ENCODE data around the gene FAM217B.
"Not testable (repeated sequence)": the region's sequence is repeated elsewhere in the genome, so short reads cannot be mapped to it uniquely, and the experiment has no call there.

FAM217B gene

GRCh38 chr20:59955131-59955796 is 15.1 kb downstream of the FAM217B start:
- no peak overlapping the region for H3K4me3 ChIP-seq (ENCODE audit: low read depth, low read length)
- TF ChIP-seq, protein P1, sequence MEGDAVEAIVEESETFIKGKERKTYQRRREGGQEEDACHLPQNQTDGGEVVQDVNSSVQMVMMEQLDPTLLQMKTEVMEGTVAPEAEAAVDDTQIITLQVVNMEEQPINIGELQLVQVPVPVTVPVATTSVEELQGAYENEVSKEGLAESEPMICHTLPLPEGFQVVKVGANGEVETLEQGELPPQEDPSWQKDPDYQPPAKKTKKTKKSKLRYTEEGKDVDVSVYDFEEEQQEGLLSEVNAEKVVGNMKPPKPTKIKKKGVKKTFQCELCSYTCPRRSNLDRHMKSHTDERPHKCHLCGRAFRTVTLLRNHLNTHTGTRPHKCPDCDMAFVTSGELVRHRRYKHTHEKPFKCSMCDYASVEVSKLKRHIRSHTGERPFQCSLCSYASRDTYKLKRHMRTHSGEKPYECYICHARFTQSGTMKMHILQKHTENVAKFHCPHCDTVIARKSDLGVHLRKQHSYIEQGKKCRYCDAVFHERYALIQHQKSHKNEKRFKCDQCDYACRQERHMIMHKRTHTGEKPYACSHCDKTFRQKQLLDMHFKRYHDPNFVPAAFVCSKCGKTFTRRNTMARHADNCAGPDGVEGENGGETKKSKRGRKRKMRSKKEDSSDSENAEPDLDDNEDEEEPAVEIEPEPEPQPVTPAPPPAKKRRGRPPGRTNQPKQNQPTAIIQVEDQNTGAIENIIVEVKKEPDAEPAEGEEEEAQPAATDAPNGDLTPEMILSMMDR (IDR thresholded peaks at IDR 0.05; ENCODE audit: borderline replicate concordance, insufficient read depth, low read depth, low read length), result peak; percentile 13; the same call in 1 of the 2 replicates

- H3K4me3 ChIP-seq (ENCODE audit: low read depth, low read length), result not testable (repeated sequence)
These were observed 17.4 kb downstream of the FAM217B start for GRCh38 chr20:59957568-59957967.

GRCh38 chr20:59958123-59958522 is 17.9 kb downstream of the FAM217B start, which contains the start of gene CDH26:
TSS of gene CDH26 (plus strand) at chr20:59958423. CDS start at chr20:59958727, 304 bp downstream.
- TF ChIP-seq, protein P1 (IDR thresholded peaks at IDR 0.05; ENCODE audit: borderline replicate concordance, insufficient read depth, low read depth, low read length), result no peak
- H3K4me3 ChIP-seq (ENCODE audit: low read depth, low read length), result no peak within 1 kb of the TSS

DNA sequence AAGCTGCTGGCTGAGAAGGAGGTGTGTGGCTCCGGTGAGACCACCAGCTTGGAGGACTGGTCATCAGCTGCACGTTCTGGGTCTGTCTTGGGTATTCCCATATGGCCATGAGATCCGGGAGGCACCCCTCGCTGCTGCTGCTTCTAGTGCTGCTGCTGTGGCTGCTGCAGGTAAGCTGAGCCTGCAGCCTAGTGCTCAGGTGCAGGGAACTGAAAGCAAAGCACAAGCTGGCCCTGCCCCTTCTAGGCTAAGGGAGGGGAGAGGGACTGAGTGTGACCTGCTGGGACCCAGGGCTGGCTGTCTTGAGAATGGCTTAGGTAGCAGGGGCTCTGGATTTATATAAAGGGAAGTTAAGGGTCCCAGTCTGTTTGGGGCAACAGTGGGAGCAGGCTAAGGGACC is 18.4 kb downstream of the FAM217B start:
- TF ChIP-seq, protein P1 (IDR thresholded peaks at IDR 0.05; ENCODE audit: borderline replicate concordance, insufficient read depth, low read depth, low read length), result no peak
- no peak overlapping the region for H3K4me3 ChIP-seq (ENCODE audit: low read depth, low read length)

- no peak overlapping the region for H3K4me3 ChIP-seq (ENCODE audit: low read depth, low read length)
- TF ChIP-seq, protein P1 (IDR thresholded peaks at IDR 0.05; ENCODE audit: borderline replicate concordance, insufficient read depth, low read depth, low read length), result no peak
These were observed 21.2 kb downstream of the FAM217B start for GRCh38 chr20:59961423-59961822.

GRCh38 chr20:59962155-59962554 is 22.0 kb downstream of the FAM217B start:
- TF ChIP-seq, protein P1 (IDR thresholded peaks at IDR 0.05; ENCODE audit: borderline replicate concordance, insufficient read depth, low read depth, low read length), result no peak
- no peak overlapping the region for H3K4me3 ChIP-seq (ENCODE audit: low read depth, low read length)

- no peak overlapping the region for H3K4me3 ChIP-seq (ENCODE audit: low read depth, low read length)
- TF ChIP-seq, protein P1 (IDR thresholded peaks at IDR 0.05; ENCODE audit: borderline replicate concordance, insufficient read depth, low read depth, low read length), result no peak
These were observed 26.2 kb downstream of the FAM217B start for GRCh38 chr20:59966428-59966827.

Data from GM12875 (cell line).